GM19193 (cell line): ENCODE measurements around the gene ZC3H7A.

Experiments used
- POLR2A ChIP-seq: IDR thresholded peaks from 4 replicates; pipeline ENCODE4 v1.6.1; 2011; ENCODE audit not compliant: insufficient read depth, insufficient read length; ENCODE audit errors: extremely low read depth

ZC3H7A gene

DNA sequence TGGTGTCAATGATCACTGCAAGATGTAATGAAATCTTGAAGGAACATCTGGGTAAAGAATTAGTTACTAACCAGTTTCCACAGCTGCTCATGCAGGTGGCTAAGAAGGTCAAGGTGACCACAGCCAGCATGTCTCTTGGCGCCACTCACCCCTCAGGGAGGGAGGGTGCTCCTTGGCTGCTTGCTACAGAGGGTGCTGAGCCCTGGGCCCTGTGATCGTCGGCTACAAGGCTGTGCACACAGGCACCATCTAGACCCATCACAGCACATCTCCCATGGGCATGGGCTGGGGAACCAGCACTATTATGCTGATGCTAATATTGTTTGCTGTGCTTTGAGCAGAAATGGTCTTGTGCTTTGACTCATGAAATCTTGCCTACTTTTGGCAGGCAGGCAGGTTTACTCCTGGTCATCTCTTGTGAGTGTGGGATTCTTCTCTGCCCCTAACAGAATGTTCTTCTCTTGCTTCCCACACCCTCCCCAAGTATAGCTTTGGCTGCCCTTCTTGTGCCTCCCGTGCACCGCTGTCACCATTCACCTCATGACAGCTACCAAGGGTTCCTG, 90.8 kb downstream of the ZC3H7A start:
- peak; percentile 49 for TF ChIP-seq POLR2A

DNA sequence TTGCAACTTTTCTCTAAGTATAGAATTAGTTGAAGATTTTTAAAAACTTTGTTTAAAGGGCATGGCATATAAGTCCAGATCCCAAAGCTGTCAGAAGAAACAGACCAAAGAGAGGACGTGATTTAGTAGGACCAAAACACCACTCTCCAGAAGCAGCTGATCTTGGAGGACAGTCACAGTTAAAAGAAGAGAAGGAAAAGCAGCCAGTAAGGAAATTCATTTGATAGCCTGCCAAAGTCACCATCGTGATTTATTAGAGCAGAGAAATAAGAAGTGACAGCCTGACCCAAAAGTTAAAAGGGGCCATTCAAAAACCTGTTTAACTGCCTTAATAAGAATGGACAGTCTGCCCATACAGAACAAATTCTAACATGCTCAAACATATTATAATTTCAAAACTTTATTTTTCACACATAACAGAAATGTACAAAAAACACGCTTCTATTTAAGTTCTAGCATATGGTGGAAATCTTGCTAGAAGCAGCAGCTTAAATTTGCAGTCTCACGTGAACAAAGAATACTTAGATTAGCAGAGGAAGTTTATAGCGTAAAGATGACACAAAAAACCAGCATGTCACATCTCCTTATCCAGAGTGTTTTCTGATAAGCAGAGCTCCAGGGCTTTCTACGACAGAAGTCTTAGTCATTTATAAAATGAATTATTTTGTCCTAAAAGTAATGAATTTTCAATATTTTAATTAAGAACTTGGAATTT, 91.6 kb downstream of the ZC3H7A start:
- TF ChIP-seq POLR2A = no peak
